HFF-Myc (cell line): ENCODE data around the gene ATXN2L.
"Not testable (repeated sequence)": the region's sequence is repeated elsewhere in the genome, so short reads cannot be mapped to it uniquely, and the experiment has no call there.

ENCODE experiments used
- DNase-seq: peaks from one replicate; pipeline ENCODE4 v3.0.0-alpha.2; 2011; ENCODE audit warnings: low read depth; ENCODE audit errors: extremely low read depth
- H3K4me3 ChIP-seq: replicated peaks from 2 replicates; pipeline ENCODE4 v1.5.1; 2011; ENCODE audit warnings: low read depth, mild to moderate bottlenecking, control low read depth, low read length
- CTCF ChIP-seq: IDR thresholded peaks from 2 replicates; pipeline ENCODE4 v1.5.1; 2012; ENCODE audit warnings: mild to moderate bottlenecking, low read depth, low read length, control low read depth; ENCODE audit errors: missing control alignments

The ATXN2L gene

GRCh38 chr16:28822520-28823290, at the start of gene ATXN2L:
Gene ATXN2L, plus strand, starts transcription at chr16:28822999. Its CDS starts 261 bp downstream, at chr16:28823260.
- TF ChIP-seq CTCF = no peak
- peak; percentile 82 for DNase-seq
- H3K4me3 ChIP-seq = peak within 1 kb of the TSS; percentile 91

GRCh38 chr16:28781697-28782096, 41.1 kb upstream of the ATXN2L start:
- DNase-seq, H3K4me3 ChIP-seq: not testable (repeated sequence)

- not testable (repeated sequence) for H3K4me3 ChIP-seq, DNase-seq
Measured at GRCh38 chr16:28782357-28782756, 40.4 kb upstream of the ATXN2L start.

GRCh38 chr16:28802235-28803019, 20.4 kb upstream of the ATXN2L start:
- not testable (repeated sequence) for H3K4me3 ChIP-seq, DNase-seq
- peak; percentile 34 for TF ChIP-seq CTCF

- H3K4me3 ChIP-seq, DNase-seq: not testable (repeated sequence)
Measured at GRCh38 chr16:28807445-28808120, 15.2 kb upstream of the ATXN2L start.

GRCh38 chr16:28820016-28820415, 2.8 kb upstream of the ATXN2L start:
- no peak for DNase-seq
- H3K4me3 ChIP-seq = no peak overlapping the region
- no peak for TF ChIP-seq CTCF

GRCh38 chr16:28820546-28820945, 2.3 kb upstream of the ATXN2L start:
- not testable (repeated sequence) for DNase-seq, H3K4me3 ChIP-seq

- peak overlapping the region; percentile 91 for H3K4me3 ChIP-seq
- TF ChIP-seq CTCF = no peak
- DNase-seq = no peak
Measured at GRCh38 chr16:28821874-28822519, 802 bp upstream of the ATXN2L start.
